NCI-H446 treated with DMSO at 0.1 percent for 48 hours (cell line): ENCODE results near the gene UNC5C.
A peak's percentile ranks its signal among the peaks of the same experiment; 100 is the strongest.
"Not testable (repeated sequence)": the region's sequence is repeated elsewhere in the genome, so short reads cannot be mapped to it uniquely, and the experiment has no call there.

ENCODE experiments used
- DNase-seq: peaks from one replicate; lab custom pipeline; 2025; lab: John Stamatoyannopoulos, UW

Gene UNC5C

GRCh38 chr4:95178938-95179337, 369.8 kb downstream of the UNC5C start:
- DNase-seq, result no peak

DNA sequence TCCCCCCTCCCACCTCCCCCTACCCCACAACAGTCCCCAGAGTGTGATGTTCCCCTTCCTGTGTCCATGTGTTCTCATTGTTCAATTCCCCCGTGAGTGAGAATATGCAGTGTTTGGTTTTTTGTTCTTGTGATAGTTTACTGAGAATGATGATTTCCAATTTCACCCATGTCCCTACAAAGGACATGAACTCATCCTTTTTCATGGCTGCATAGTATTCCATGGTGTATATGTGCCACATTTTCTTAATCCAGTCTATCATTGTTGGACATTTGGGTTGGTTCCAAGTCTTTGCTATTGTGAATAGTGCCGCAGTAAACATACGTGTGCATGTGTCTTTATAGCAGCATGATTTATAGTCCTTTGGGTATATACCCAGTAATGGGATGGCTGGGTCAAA, 377.4 kb downstream of the UNC5C start:
- DNase-seq, result not testable (repeated sequence)

GRCh38 chr4:95170176-95170575, 378.6 kb downstream of the UNC5C start:
- DNase-seq, result no peak

GRCh38 chr4:95167805-95168204, 381.0 kb downstream of the UNC5C start:
- DNase-seq, result no peak

DNA sequence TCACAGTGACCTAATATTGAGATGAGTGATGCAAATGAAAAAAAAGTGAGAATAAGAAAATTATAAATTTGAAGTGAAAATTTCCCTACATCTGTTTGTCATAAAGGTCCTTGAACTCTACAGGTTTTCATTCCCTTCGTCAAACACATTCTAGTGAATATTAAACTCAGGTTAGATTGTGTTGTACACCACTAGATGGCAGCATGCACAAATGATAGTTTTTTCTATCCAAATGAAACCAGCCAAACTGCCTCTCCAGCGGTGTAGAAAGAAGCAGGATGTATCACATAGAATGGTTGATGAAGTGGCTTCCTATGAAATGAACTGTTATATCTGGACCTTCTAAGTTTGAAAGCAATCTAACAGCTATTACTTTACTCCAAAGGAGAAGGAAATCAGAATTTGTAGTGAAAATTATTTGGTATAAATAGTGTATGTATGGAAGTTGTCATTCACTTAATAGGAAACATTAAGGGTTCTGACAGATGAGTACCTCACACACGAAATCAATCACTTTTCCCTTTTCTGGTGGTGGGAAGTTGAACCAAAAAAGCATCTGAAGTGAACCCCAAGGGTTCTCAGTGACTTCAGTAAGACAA, 382.7 kb downstream of the UNC5C start:
- peak; percentile 22 for DNase-seq

DNA sequence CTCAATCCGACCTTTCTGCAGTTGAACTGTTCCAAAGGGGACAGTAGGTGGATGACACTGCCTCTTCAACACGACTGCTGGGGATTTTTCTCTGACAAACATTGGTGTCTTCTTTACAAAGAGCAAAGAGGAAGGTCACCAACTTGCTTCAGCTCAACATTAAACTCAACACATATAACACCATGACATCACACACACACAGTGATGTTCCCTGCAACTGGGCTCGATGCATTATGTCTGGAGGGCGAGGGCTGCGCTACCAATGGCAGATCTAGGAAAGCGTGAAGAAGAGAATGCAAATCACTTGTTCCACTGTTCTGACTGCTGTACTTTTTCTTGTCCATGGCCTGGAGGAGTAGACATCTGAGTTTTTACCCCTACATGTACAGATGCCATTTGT, 385.9 kb downstream of the UNC5C start:
- no peak for DNase-seq

- no peak for DNase-seq
Measured at GRCh38 chr4:95161781-95162469, 386.8 kb downstream of the UNC5C start.

DNA sequence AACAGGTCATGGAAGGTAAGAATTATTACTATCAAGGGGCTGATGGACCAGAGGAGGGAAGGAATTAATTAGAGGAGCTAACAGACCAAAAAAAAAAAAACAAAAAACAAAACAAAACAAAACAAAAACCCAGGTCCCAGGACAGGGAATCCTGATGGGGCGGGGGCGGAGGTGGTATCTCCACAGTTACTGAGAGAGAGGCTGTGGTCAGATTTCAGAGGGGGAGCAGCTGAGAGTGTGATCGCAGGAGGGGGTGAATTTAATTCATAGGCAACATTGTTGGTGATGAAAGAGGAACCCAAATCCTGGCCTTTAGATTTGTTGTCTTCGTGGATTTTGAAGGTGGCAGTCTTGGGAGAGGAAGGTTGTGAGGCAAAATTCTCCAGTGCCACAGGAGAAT, 389.4 kb downstream of the UNC5C start:
- DNase-seq, result no peak

- no peak for DNase-seq
Measured at GRCh38 chr4:95158626-95159025, 390.1 kb downstream of the UNC5C start.

GRCh38 chr4:95158045-95158444, 390.7 kb downstream of the UNC5C start:
- no peak for DNase-seq

DNA sequence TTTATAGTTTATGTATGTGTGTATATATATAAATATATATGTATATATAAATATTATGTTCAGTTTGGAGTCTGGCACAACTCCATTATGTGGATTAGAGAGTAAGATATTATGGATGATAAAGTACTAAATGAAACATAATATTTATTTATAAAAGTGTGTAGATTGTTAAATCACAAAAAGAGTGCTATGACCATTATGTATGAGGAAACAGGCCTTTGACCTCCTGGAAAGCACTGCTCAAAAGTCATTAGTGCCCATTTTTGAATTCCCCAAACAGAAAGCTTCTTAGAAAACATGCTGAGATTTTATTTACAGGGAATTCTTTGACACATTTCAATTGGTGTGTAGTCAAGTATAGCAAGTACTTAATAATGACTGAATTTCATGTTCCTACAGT, 391.2 kb downstream of the UNC5C start:
- no peak for DNase-seq

DNA sequence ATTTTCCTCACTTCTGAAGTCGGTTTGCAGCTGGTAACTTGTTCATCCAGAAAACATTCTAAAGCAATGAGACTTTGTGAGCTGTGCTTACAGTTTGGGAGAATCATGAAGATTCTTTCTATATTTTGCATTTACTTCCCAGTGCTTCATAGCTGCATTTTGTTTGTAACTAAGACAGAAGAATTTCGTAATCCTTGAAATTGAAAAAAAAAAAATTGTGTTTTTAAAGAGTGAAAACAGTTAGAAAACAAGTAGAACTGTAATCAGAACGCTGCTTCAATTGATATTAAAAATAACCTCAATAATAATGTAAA, 392.4 kb downstream of the UNC5C start:
- DNase-seq, result no peak

DNA sequence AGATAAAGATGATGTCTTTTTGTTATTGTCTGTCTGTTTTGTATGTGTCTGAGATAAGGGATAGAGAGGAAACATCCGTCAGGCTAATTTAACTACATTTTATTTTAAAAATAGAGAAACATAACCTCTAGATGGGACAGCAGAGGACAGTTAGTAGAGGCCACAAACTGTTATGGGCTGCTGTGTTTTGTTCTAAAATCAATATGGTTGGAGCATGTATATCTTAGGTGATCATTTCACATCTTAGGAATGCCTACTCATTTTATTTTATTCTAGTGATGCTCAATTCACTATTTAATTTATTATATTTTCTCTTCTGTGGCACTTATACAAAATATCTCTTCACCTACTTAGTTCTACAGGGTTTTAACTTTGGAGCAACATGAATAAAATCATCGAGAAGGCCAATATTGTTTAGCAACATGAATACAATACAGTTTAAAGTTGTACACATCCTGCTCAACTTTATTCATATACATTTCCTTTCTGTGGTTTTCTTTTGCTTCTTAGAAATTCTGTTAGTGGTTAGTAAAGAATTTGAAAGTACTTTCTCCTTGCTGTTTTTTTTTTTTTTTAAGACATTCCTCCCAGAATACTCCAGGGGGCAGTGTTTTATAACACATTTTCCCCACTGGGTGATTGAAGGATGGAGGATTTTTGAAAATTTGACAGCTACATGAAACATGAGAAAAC, 392.9 kb downstream of the UNC5C start:
- no peak for DNase-seq

DNA sequence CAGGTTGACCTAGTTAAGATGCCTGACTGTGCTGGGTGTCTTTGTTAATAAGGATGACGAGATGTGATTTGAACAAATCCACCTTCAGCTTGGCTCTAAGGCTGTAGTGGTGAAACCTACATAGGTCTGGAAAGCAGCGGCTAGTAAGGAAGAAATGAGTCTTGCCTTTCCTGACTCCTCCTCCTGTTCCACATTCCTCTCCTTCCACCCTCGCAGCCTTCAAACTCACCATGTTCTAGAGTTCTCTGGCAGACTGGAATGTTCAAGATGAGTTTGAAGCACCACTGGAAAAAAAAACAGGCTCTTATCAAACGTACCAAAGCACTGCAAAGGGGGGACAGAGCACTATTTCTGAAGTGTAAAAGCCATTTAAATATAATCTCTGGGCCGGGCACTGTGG, 395.6 kb downstream of the UNC5C start:
- DNase-seq, result no peak

GRCh38 chr4:95151255-95151654, 397.5 kb downstream of the UNC5C start:
- DNase-seq, result no peak

DNA sequence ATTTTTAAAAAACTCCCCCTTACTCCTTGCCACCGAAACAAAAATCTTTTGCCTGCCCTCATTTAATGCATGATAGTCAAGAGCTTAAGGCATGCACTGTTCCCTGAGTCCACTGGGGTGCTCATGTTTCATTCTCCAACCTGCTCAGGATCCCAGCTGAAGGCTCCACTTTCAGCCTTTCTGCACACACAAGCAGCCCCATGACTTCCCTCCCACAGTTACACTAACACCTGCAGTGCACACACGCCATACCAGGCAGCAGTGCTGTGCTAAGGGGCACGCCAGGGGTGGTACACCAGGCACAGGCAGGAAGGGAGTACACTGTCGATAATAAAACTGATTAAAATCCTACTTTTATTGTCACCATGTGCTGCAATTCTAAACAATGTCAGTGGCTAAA, 405.8 kb downstream of the UNC5C start:
- DNase-seq, result no peak

DNA sequence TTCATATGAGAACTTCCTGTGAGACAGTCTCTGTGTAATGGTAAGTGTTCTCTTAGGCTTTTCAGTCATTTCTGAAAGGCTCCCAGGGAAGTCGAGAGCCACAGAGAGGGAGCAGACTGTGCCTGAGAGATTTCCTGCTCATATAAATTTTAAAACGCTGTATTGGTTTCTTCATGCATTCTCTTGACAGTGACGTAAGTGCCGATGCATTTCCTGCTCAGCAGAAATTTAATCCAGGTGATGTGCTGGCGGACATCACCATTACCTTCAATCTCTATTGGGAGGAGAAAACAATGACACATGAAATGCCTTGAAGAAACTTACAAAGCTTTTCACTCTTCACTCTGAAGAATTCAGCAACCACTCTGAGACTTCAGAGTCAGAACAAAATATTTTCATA, 407.4 kb downstream of the UNC5C start:
- DNase-seq, result no peak

- DNase-seq, result not testable (repeated sequence)
Measured at GRCh38 chr4:95139424-95139823, 409.3 kb downstream of the UNC5C start.

GRCh38 chr4:95134016-95134415, 414.8 kb downstream of the UNC5C start:
- not testable (repeated sequence) for DNase-seq

DNA sequence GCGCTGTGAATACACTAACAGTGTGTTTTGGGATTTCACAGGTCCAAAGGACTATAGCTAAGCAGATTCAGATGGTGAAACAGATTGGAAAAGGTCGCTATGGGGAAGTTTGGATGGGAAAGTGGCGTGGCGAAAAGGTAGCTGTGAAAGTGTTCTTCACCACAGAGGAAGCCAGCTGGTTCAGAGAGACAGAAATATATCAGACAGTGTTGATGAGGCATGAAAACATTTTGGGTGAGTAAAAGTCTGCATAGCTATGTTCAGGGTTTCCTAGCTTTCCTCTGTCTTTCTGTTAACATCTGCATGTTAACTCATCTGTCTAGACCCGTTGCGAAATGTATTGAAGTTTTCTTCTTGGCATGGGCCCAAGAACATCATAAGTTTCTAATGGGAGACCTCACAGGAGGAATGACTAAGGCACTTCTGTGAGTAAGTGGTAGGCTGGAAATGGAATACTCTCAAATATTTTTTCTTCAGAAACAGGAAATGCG, 418.9 kb downstream of the UNC5C start:
- no peak for DNase-seq

DNA sequence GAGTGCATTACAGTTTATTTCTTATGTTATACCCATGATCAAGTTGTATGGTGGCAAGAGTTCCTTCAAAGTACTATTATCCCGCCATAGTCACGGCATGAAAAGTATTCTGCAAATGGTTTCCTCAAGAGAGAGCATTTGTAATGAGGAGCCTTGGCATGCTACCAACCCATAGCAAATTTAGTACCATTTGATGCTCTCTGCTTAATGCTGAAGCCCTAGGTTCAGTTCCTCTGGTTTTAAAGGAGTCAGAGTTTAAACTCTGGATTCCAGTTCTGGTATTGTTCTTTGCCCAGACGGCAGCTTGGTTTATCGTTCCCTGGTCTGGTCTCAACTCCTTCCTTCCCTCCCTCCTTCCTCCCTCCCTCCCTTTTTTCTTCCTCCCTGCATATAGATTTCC, 419.7 kb downstream of the UNC5C start:
- no peak for DNase-seq

DNA sequence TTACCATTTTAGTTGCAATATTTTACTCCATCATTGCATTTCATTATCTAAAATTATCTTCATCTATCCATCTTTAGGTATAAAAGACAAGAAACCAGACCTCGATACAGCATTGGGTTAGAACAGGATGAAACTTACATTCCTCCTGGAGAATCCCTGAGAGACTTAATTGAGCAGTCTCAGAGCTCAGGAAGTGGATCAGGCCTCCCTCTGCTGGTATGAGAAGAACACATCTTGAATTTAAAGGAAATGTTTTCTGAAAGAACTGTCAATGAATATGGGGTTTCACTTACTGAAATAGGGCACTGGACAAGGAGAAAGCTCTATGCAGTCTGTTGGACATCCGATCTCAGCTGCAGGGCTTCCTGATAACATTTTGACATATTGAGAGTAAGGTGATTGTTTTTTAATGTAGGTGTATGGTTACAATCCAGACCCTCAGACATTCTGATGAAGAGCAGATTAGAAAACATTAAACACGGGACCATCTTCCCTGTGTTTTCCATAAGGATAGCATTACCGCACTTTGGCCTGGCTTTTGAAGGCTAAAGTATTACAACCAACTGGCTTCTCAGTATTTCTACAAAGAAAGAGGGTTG, 423.8 kb downstream of the UNC5C start:
- peak; percentile 2 for DNase-seq

GRCh38 chr4:95122001-95122400, 426.8 kb downstream of the UNC5C start:
- DNase-seq, result no peak
